Esophagus (tissue), 2 donors: Measurements from ENCODE around the gene STARD9. TPM values are rescaled to one million over a fixed set of nuclear protein-coding genes. Genes with fewer than 3 reads are reported as not detected.

ENCODE experiments used
- H3K27ac ChIP-seq, 2 donors: one replicate each; pipeline ENCODE4 v1.5.1; 2013; ENCODE audit warnings: low read depth in 2 of 2, mild to moderate bottlenecking in 2 of 2, inconsistent platforms in 1 of 2, low read length in 1 of 2, moderate library complexity in 1 of 2
- H3K27me3 ChIP-seq, 2 donors: one replicate each; pipeline ENCODE4 v1.6.1; 2013; ENCODE audit warnings: low read length in 2 of 2, control low read depth in 1 of 2, mild to moderate bottlenecking in 1 of 2; ENCODE audit not compliant: insufficient read depth in 2 of 2, control insufficient read depth in 1 of 2
- H3K36me3 ChIP-seq, 2 donors: one replicate each; pipeline ENCODE4 v1.6.1; 2013; ENCODE audit warnings: low read length in 1 of 2; ENCODE audit not compliant: control insufficient read depth in 2 of 2, insufficient read depth in 2 of 2
- H3K4me1 ChIP-seq, 2 donors: one replicate each; pipeline ENCODE4 v1.6.1; 2013; ENCODE audit warnings: low read length in 1 of 2; ENCODE audit not compliant: control insufficient read depth in 2 of 2, insufficient read depth in 2 of 2
- H3K4me3 ChIP-seq, 2 donors: one replicate each; pipeline ENCODE4 v1.5.1; 2013; ENCODE audit warnings: low read length in 2 of 2, mild to moderate bottlenecking in 2 of 2, low read depth in 1 of 2, moderate library complexity in 1 of 2
- H3K9me3 ChIP-seq, 2 donors: one replicate each; pipeline ENCODE4 v1.6.1; 2013; ENCODE audit warnings: mild to moderate bottlenecking in 2 of 2, low read depth in 1 of 2, low read length in 1 of 2, moderate library complexity in 1 of 2; ENCODE audit not compliant: control insufficient read depth in 2 of 2, insufficient read depth in 1 of 2
- WGBS, 2 donors: extraction: QIAGEN DNeasy Blood & Tissue Kit; methylation state at CpG; one replicate each; pipeline ENCODE4 v1.1.7; 2013; 5-methylcytosine and 5-hydroxymethylcytosine counted together
- polyA plus RNA-seq, 2 donors: library from polyadenylated mRNA; stranded (reverse); fragments of 200-250 nt; gene quantifications; one replicate each; pipeline ENCODE4 v1.2.3, GENCODE V29; 2013
- donor health status: healthy with polysubstance abuse.
- donor health status: Bipolar disorder and iron deficiency.

Gene STARD9
- polyA plus RNA-seq, 2 donors: 2.2 to 5.7 TPM

DNA sequence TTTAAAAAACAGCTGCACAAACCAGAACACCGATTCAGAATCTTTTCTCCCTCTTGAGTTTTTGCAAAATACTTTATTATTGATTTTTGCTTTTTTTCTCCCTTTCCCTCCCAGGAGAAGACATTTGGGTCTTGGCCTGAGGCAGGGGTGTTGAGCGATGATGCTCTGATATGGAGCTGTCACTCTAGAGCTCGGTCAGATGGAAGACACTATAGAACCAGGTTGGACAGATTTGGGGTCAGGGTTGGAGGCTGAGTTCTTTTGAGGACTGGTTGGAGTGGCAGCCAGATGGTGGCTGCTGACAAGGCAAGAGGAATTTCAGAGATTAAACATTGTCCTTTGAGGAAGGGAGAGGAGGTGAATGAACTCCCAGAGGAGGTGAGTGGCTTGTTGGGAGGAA is 144.7 kb downstream of the STARD9 start:
- H3K27ac ChIP-seq: no peak overlapping the region
- H3K36me3 ChIP-seq: peaks cover 3 to 6% of the 10 kb centered on the region in 2 donors
- 91 to 92% methylated on average over 3 of the region's 3 CpGs for WGBS, 2 donors
- no peak overlapping the region for H3K4me3 ChIP-seq
- peaks cover 0 to 3% of the 10 kb centered on the region in 2 donors for H3K4me1 ChIP-seq
- H3K27me3 ChIP-seq: no peaks in the 10 kb centered on the region
- H3K9me3 ChIP-seq: no peaks in the 10 kb centered on the region

DNA sequence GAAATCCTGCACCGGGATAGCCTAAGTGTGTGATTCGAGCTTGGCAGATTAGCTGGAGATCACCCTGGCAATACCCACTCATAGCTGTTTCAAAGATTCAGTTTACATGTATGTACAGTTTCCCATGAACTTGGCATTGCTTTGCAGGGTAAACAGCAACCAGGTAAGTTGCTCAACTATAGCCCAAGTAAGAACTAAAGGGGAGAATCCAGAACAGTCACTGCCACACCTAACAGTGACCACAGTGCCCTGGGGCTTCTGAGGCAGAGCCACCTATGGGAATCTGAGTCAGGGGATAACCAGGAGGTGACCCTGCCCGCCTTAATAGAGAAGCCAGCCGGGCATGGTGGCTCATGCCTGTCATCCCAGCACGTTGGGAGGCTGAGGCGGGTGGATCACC is 145.6 kb downstream of the STARD9 start:
- Histone ChIP-seq H3K27me3 (no peaks in the 10 kb centered on the region), H3K4me3 (no peak overlapping the region), H3K36me3 (peaks cover 6 to 10% of the 10 kb centered on the region in 2 donors), H3K27ac (peak overlapping the region in 1 of 2 donors; percentile 36), H3K9me3 (no peaks in the 10 kb centered on the region), H3K4me1 (peaks cover 0 to 3% of the 10 kb centered on the region in 2 donors)
- 42 to 75% methylated on average over 6 of the region's 6 CpGs for WGBS, 2 donors

DNA sequence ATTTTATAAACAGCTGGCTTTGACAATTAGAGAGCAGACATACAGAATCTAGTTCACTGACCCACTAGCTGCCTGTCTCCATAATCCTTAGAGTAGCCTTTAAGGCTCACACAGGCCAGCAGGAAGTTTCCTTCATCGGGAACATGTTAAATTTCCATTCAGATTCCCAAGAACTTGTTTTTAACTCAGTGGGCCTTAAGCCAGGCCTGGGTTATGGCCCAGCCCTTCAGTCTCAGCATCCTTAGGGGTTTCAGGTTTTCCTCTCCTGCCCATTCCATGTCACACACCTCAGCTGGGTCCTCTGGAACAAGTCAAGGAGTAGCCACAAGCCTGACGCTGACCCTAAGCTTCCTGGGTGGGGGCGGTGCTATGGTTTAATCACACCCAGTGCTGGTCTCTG is 146.5 kb downstream of the STARD9 start:
- peaks cover 6 to 17% of the 10 kb centered on the region in 2 donors for H3K36me3 ChIP-seq
- no peak overlapping the region for H3K4me3 ChIP-seq
- no peaks in the 10 kb centered on the region for H3K4me1 ChIP-seq
- H3K27me3 ChIP-seq: no peaks in the 10 kb centered on the region
- 65 to 75% methylated on average over 3 of the region's 3 CpGs for WGBS, 2 donors
- no peak overlapping the region for H3K27ac ChIP-seq
- no peaks in the 10 kb centered on the region for H3K9me3 ChIP-seq

DNA sequence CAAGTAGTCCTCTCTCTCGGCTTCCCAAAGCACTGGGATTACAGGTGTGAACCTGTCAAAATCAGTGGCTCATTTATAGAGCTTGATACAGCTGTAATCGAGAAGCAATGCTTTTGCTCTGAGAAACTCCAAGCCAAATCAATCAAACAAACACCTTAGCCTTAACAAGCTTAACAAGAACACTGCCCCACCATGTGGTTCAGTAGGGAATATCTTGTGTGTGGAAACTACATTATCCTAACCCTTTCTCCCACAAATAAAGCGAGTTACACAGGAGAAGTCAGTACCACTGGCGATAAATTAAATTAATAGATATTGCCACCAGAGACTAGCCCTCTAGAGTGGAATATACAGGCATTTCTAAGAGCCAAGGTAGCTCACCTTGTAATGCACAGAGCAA is 147.7 kb downstream of the STARD9 start:
- Histone ChIP-seq H3K27ac (no peak overlapping the region), H3K9me3 (no peaks in the 10 kb centered on the region), H3K36me3 (peaks cover 6 to 21% of the 10 kb centered on the region in 2 donors), H3K4me1 (no peaks in the 10 kb centered on the region), H3K4me3 (no peak overlapping the region), H3K27me3 (no peaks in the 10 kb centered on the region)
- 71 to 77% methylated on average over 4 of the region's 4 CpGs for WGBS, 2 donors

DNA sequence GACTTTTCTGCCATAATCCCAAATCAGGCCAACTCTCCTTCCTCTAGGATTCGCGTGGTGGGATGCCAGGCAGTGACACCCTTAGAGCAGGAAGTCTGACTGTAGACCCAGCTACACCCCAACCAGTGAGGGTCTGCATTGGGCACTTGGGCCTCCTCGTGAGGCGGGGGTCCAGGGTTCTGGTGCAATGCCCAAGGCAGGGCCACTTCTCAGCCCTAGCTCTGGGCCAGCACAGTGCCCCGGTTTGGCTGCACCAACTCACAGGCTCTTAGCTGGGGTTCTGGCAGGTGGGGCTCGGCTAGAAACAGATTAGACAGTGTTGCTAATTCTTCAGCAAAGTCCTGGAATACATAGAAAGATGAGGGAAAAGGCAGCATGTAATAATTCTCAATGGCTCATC is 148.9 kb downstream of the STARD9 start:
- Histone ChIP-seq H3K4me1 (no peaks in the 10 kb centered on the region), H3K9me3 (no peaks in the 10 kb centered on the region), H3K36me3 (peaks cover 3 to 24% of the 10 kb centered on the region in 2 donors), H3K4me3 (no peak overlapping the region), H3K27ac (no peak overlapping the region), H3K27me3 (no peaks in the 10 kb centered on the region)
- WGBS, 2 donors: 90 to 91% methylated on average over 6 of the region's 6 CpGs

DNA sequence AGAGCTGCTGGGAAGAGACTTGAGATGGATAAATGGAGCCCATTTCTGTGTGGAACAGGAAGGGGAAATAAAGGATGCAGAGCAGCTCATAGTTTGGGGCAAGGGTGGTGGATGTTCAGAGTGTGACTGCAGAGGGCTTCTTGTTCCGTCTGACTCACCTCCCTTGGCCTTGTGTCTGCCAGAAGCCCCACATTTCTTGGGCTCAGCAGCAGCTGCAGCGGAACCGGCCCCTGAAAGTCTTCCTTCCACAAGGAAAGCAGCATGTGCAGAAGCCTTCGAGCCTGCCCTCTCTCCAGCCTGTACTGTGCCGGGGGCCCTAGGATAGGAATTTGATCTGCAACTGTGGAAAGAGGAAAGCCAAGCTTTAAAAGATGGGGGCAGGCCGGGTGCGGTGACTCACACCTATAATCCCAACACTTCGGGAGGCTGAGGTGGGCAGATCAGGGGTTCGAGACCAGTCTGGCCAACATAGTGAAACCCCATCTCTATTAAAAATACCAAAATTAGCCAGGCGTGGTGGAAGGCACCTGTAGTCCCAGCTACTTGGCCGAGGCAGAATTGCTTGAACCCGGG is 150.0 kb downstream of the STARD9 start:
- H3K4me3 ChIP-seq: no peak overlapping the region
- H3K27ac ChIP-seq: no peak overlapping the region
- H3K4me1 ChIP-seq: no peaks in the 10 kb centered on the region
- H3K27me3 ChIP-seq: no peaks in the 10 kb centered on the region
- H3K9me3 ChIP-seq: no peaks in the 10 kb centered on the region
- H3K36me3 ChIP-seq: peaks cover 10 to 30% of the 10 kb centered on the region in 2 donors
- WGBS, 2 donors: 87% methylated on average over 12 of the region's 12 CpGs

DNA sequence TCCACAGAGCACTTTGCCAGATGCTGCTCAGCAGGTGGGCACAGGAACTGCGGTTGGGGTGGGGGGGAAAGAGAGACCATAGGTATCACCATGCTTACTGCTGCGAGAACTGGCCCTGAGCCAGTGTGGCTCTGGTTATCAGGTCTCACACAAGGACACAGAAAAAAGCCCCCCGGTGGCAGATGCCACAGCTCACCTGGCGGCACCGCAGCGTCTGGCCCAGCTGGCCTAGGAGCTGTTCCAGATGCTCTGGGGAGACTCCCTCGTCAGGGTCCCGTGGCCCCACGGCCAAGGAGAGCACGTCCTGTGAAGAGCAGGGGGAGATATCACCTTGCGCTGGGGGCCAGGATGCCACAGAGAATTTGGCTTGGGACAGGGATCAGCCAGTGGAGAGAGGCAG is 150.7 kb downstream of the STARD9 start:
- Histone ChIP-seq H3K4me3 (no peak overlapping the region), H3K27ac (no peak overlapping the region), H3K4me1 (no peaks in the 10 kb centered on the region), H3K9me3 (no peaks in the 10 kb centered on the region), H3K36me3 (peaks cover 12 to 35% of the 10 kb centered on the region in 2 donors), H3K27me3 (no peaks in the 10 kb centered on the region)
- WGBS, 2 donors: 89% methylated on average over 11 of the region's 11 CpGs

DNA sequence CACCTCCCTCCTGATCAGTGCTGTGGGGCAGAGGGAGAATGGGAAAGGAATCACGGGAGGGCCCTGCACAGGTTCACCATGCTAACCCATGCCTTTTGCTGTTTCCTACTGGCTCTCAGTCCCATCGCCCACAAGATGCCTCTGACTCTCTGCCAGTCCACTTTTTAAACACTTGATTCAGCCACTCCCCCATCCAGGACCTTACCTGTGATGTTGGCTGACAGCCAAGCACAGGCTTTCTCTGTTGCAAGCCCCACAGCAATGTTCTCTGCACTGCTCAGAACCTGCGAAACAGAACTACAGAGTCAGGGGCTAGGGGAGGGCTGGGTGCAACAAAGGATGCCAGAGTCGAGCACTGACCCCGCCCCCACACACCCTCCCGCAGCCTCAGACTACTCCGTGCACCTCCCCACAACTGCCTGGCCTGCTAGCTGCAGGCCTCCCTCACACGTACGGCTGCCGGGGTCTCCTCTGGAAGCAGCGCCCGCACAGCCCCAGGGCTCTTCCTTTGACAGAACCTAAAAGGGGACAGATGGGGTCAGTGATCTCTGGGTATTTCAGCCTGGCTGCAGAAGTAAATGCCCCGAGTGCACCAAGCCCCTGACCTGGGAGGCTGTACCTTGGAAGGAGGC is 152.5 kb downstream of the STARD9 start:
- Histone ChIP-seq H3K27me3 (no peaks in the 10 kb centered on the region), H3K4me1 (no peaks in the 10 kb centered on the region), H3K4me3 (no peak overlapping the region), H3K36me3 (peaks cover 12 to 46% of the 10 kb centered on the region in 2 donors), H3K9me3 (no peaks in the 10 kb centered on the region), H3K27ac (no peak overlapping the region)
- 77 to 83% methylated on average over 13 of the region's 13 CpGs for WGBS, 2 donors

DNA sequence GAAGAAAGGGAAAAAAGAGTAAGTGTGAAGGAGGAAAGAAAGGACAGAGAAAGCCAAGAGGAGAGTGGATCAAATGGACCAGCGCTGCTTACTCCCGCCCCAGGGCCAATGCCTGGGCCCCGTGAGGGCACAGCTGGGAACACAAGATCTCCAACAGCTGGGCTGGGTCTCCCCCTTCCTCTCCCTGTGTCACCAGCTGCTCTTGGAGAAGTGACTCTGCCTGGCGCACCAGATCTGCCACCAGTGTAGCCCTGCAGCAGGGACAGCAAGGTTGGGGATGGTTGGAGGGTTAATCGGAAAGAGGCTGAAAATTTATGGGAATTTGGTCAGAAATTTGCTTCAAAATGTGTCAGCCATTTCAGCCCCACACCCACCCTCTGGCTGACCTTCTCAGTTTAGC is 153.2 kb downstream of the STARD9 start:
- H3K27ac ChIP-seq: no peak overlapping the region
- WGBS, 2 donors: 76 to 87% methylated on average over 5 of the region's 5 CpGs
- H3K4me3 ChIP-seq: no peak overlapping the region
- no peaks in the 10 kb centered on the region for H3K9me3 ChIP-seq
- peaks cover 12 to 47% of the 10 kb centered on the region in 2 donors for H3K36me3 ChIP-seq
- no peaks in the 10 kb centered on the region for H3K4me1 ChIP-seq
- no peaks in the 10 kb centered on the region for H3K27me3 ChIP-seq

DNA sequence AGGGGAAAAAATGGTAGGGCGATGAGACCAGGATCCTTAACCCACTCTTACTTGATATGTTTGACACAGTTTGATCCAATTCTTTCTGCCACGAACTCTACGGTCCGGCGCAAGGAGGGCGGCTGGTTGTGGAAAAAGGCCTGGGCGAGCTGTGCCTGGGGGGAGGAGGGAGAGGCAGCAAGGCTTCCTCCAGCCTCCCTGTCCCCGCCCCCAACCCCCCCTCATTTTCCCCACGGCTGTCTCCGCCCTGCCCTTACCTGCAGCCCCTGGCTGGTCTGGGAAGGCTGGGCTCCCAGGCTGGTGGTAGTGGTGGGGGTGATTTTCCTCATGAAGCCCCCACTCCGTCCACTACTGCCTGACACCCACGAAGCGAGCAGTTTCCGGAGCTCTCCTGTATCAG is 153.6 kb downstream of the STARD9 start:
- Histone ChIP-seq H3K36me3 (peaks cover 12 to 50% of the 10 kb centered on the region in 2 donors), H3K27ac (no peak overlapping the region), H3K4me1 (no peaks in the 10 kb centered on the region), H3K4me3 (no peak overlapping the region), H3K27me3 (no peaks in the 10 kb centered on the region), H3K9me3 (no peaks in the 10 kb centered on the region)
- WGBS, 2 donors: 84 to 92% methylated on average over 14 of the region's 14 CpGs
